ENCODE results near the gene ZBED6. TPM values are rescaled to one million over a fixed set of nuclear protein-coding genes. Genes with fewer than 3 reads are reported as not detected.
"Not testable (repeated sequence)": the region's sequence is repeated elsewhere in the genome, so short reads cannot be mapped to it uniquely, and the experiment has no call there.

Gene ZBED6
- polyA plus RNA-seq (2013, experiment 1 of 2; ENCODE audit: insufficient read length) = 6.8 TPM
- polyA plus RNA-seq (2013, experiment 2 of 2; ENCODE audit: insufficient read length) = 12.9 TPM

- peak; percentile 99 for DNase-seq
Observed at GRCh38 chr1:203795441-203796235, at the start of gene ZBED6, which contains the start of gene ZC3H11A. Gene ZBED6 (plus strand): TSS chr1:203795623. CDS start chr1:203797523, 1,900 bp downstream. Gene ZC3H11A (plus strand): TSS chr1:203795623. CDS start chr1:203817071, 21,448 bp downstream.

- DNase-seq = no peak
Observed at GRCh38 chr1:203746281-203746680, 49.1 kb upstream of the ZBED6 start.

GRCh38 chr1:203751051-203751450 lies 44.4 kb upstream of the ZBED6 start:
- peak; percentile 90 for DNase-seq

- DNase-seq = not testable (repeated sequence)
Observed at GRCh38 chr1:203751618-203752361, 43.6 kb upstream of the ZBED6 start.

- DNase-seq = no peak
Observed at GRCh38 chr1:203754455-203754864, 41.0 kb upstream of the ZBED6 start.

GRCh38 chr1:203756036-203756435 lies 39.4 kb upstream of the ZBED6 start:
- no peak for DNase-seq

- DNase-seq = not testable (repeated sequence)
Observed at GRCh38 chr1:203758749-203759148, 36.7 kb upstream of the ZBED6 start.

- DNase-seq = no peak
Observed at GRCh38 chr1:203760506-203760905, 34.9 kb upstream of the ZBED6 start.

- DNase-seq = not testable (repeated sequence)
Observed at GRCh38 chr1:203761958-203762357, 33.5 kb upstream of the ZBED6 start.

GRCh38 chr1:203763505-203763904 lies 31.9 kb upstream of the ZBED6 start:
- DNase-seq = no peak

- no peak for DNase-seq
Observed at GRCh38 chr1:203764105-203765028, 31.1 kb upstream of the ZBED6 start.

- no peak for DNase-seq
Observed at GRCh38 chr1:203765029-203765837, 30.2 kb upstream of the ZBED6 start, which contains the start of gene LAX1. Gene LAX1 (plus strand): TSS chr1:203765183. CDS start chr1:203765566, 383 bp downstream.

- no peak for DNase-seq
Observed at GRCh38 chr1:203768256-203768655, 27.2 kb upstream of the ZBED6 start.

GRCh38 chr1:203769505-203770343 lies 25.7 kb upstream of the ZBED6 start:
- peak; percentile 81 for DNase-seq

- no peak for DNase-seq
Observed at GRCh38 chr1:203771901-203772301, 23.5 kb upstream of the ZBED6 start.

GRCh38 chr1:203772836-203773235 lies 22.6 kb upstream of the ZBED6 start:
- DNase-seq = no peak

GRCh38 chr1:203776636-203777035 lies 18.8 kb upstream of the ZBED6 start:
- no peak for DNase-seq

- DNase-seq = no peak
Observed at GRCh38 chr1:203777596-203777995, 17.8 kb upstream of the ZBED6 start.

GRCh38 chr1:203778146-203778545 lies 17.3 kb upstream of the ZBED6 start:
- no peak for DNase-seq

GRCh38 chr1:203778789-203779188 lies 16.6 kb upstream of the ZBED6 start:
- no peak for DNase-seq

Measured in fibroblast of skin of back (primary cell).